HTERT RPE-1 (cell line): ENCODE data around the gene RAB33B.

ENCODE experiments used
- in situ Hi-C: fragments of 300-500 bp; cut with MboI; formaldehyde crosslinking; loops from 4 replicates; pipeline ENCODE4 v1.14.3; 2020; ENCODE audit warnings: low sequenced_read_pairs

RAB33B gene

DNA sequence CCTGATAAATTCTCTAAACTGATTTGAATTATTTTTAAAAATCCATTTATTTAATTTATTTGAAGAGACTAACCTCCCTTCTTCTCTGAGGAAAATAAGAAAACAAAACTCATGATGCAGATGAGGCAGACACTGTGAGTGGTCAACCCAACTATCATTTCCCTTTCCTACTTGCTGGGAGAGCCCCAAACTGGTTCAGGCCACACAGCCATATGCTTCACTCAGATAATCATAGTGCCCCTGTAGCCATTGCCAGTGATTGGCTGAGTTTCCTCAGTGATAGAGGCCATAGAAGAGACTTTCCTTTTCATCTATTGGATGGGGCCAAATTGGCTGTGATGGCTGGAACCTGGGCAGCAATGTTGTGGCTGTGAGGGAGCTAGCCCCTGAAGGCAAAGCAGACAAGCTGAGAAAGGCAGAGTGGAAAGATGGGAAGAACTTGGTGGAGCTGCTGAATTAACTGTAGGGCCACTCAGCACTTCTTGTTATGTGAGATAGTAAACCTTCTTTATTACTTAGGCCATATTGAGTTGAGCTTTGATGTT is 49.8 kb downstream of the RAB33B start:
- in situ Hi-C loops, result no loop called here

DNA sequence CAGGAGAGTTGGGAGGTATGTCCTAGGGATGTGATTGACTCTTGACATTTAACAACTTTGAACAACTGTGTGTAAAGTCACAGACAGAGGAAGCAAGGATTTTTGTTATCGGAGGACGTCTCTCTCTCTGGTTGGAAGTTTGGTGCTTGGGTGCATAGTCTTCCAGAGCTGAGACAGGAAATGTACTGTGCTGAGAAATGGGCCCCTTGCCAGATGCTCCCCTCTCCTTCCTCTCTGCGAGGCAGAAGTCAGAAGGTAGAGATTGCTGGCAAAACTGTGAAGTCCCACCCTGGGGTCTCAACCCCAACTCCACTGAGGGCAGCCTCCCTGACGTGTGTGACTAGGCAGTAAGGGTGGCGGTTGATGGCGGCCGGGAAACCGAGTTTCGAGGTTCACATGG is 52.9 kb downstream of the RAB33B start:
- in situ Hi-C loops, result no loop called here

DNA sequence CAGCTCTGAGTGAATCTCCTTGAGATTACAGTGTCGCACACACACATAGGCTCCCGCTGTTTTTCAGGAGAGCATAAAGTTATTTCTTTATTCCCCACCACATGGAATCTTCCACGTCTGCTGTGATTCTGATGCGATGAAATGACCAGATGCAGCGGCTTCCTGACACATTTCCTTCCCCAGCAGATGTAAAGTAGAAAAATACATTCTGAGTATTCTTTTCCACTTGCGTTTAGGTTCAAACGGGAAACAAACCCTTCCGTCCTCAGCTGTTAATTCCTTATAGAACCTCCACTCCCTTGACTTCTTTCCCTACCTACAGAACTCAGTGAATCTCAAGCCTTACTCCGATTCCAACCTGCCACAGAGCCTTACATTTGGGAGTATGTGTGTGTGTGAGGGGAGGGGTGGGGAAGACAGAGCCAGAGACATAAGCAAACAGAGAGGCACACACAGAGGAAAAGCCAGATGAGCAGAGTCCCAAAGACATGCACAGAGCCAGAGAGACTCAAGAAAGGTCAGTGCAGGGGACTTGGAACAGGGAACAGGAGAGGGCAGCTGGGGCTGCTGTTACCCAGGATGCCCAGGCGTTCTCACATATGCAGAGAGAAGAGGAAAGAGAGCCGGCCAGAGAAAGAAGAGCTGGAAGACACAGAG is 54.8 kb downstream of the RAB33B start:
- in situ Hi-C loops, result no loop called here

DNA sequence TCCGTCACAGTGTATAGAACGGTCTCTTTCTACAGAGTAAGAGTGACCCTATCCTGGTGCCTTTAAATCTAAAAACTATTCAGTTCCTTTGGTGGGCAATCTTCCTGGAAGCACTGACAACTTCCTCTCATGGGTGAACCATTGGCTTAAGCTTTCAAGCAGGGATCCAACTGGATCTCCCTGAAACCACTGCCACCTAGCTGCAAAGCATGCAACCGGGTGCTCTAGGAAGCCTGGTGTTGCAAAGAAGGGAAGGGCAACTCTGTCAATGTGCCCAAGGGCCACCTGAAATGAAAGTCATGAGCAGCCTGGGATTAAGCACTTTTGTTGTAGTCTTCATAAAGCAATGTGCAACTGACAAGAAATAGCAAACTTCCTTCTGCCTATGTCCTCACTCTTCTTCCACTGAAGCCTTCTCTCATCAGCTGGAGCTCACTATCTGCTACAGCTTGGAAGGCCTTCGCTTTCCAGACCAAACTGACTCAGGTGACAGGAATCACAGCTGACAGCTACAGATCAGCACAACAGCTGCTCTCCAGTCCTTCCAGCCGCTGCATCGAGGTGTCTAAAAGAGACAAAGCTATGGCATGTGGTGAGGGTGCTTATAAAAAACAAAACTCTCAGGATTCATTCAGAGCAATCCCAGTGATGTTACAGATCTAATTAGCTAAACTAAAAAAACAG is 55.9 kb downstream of the RAB33B start:
- in situ Hi-C loops, result no loop called here

DNA sequence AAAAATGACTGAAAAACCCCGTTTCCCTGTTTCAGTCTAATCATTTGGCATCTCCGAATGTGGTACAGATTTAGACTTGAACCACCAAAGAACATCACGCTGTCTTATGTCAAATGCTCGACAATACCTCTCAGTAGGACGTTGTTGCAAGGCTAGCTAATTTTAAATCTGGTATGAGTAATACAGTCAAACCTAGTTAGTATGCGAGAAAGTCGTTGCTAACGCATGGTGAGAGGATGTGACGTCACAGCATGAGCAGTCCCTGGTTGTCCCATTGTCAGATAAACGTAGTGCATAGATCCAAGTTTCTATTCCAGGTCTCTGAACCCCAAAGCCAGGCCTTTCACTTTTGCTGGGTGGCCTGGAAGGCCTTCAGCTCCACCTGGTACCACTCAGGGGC is 57.4 kb downstream of the RAB33B start:
- in situ Hi-C loops, result no loop called here

DNA sequence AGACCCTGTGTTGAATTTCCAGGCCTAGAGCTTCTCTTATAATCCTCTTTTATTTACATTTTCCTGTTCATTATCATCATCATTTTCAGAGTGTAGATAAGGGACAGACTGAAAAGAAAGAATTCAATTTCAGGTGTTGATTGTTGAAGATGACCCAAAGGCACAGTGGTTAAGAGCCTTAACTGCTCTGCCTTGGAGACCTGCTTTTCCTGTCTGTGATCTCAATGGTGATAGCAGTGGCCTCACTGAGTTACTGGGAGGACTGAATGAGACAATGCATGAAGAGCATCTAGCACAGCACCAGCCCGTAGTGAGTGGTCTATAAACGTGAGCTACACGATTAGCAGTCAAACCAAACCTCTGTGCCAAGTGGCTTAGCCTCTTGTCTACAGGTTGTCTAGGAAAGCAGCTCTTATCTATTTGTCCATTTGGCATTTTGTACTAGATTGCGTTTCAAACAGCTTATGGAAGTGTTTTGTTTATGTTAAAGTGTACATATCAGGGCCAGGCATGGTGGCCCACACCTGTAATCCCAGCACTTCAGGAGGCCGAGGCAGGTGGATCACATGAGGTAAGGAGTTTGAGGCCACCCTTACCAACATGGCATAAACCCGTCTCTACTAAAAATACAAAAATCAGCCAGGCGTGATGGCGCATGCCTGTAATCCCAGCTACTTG is 60.6 kb downstream of the RAB33B start:
- in situ Hi-C loops, result no loop called here

DNA sequence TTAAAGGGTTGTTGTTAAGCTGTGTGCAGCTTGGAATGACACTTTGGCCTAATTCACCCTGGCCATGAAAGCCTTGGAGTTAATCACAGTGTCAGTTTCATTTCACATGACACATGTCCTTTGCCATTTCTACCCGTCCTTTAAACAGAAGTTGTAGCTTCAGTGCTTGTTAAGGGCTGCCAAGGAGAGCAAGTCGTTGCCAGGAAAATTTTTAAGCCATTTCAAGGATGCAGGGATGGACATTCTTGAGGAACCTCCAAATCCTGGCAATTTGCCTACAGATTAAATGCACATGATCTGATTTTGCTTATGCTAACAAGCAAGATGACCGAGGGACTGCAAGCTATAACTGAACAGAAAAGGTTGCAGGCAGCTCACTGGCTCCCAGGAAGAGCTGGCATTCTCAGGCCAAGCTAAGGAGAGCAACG is 61.6 kb downstream of the RAB33B start:
- in situ Hi-C loops, result no loop called here

DNA sequence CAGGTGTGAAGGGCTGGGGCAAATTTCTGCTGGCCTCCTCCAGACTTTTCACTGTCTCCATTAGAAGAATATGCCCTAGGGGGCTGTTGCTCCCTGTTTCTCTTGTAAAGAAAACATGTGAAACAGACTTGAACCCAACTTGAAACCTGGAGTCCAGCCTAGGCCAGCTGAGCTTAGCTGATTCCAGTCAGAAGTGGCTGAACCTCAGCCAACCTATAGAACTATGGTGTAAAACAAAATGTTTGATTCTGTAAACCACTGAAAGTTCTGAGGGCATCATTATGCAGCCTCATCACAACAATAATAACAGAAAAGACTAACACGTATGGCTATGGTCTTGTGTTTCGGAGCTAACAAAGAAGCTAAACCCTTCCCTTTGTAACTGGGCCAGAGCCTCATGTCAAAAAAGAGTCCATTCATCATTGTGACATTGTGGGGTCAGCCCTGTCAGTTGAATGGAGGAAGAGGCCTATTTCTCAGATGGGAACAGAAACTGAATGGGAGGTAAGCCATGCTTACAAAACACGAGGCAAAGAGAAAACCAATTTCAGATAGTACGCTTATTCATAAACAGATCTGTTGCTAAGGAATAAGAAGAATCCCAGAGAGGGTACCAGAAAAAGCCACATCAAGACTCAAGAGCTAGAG is 68.0 kb downstream of the RAB33B start:
- in situ Hi-C loops, result no loop called here

DNA sequence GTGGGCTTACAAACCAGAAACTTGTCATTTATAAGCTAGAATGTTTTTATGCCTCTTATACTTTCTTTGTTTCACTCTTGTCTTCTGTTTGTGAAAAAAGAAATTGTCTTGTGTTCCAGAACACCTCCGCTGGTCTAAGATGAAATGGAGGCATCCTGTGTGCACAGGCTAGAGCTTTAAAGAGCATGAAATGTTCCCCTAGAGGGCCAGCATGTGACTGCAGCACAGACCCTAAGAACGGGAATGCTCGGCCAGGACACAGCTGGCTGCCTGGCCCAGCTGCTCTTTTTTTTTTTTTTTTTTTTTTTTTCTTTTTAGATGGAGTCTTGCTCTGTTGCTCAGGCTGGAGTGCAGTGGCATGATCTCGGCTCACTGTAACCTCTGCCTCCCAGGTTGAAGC is 68.5 kb downstream of the RAB33B start:
- in situ Hi-C loops, result no loop called here

DNA sequence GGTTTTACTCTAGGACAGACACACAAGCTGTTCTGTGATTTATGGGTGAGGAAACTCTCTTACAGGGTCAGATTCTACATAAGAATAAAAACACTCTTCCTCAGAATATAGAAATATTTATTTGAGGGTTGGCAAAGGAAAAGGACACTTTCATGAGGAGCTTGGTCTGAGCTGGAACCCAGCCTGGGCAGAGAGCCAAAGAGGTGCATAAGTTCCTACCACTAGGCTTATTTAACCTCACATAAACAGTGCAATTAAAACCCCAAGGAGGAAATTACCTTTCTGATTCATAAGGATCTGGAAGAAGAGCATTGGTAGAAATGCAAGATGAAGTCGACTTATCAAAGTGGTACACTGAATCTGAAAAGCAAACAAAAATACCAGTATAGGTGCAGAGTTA is 69.2 kb downstream of the RAB33B start:
- in situ Hi-C loops, result no loop called here

DNA sequence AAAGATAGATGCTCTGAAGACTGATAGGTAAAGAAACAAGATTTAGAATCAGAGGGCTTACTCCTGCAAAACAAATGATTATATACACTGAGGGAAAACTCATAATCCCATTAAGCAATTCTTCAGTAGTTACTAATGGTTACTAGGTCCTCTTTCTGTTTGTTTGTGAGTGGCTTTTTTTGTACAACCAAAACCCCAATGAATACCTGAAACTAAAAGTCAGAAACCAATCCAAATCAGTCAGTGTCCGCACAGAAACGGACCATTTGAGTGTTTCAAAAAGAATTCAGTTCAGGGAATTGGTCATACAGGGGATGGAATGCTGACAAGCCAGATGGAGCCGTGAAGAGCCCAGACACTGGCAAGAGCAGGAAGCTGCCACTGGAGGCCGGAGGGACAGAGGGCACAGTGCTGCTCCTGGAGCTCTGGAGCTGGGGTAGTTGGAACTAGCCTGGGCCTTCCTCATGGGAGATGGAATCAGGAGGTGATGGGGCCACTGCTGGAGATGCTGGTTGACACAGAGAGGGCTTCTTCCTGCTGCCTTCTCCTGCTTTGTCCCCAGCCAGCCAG is 70.2 kb downstream of the RAB33B start:
- in situ Hi-C loops, result no loop called here

DNA sequence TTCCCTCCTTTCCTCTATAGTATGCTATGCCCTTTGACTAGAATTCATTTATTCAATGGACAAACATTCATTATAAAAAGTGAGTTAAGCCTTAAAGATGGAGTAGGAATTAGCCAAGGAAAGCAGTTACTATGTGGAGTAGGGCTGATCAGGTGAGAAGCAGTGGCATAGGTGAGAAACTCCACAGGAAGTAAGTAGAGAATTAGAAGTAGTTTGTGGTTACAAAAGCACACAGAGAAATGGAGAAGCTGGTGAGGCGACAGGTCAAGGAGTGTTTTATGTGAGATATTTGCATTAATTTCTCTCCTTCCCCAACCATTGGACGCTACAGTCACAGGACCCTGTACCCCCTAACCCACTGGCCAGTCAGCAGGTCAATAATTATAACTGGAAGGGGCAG is 71.5 kb downstream of the RAB33B start:
- in situ Hi-C loops, result no loop called here
